SK-N-SH treated with all-trans-retinoic acid at 6 μM for 48 hours (cell line): Measurements from ENCODE around the gene WRAP73.

Source experiments
- ATAC-seq: fragments of 200-7000 bp; cut with Tn5 transposase; 3 replicates; pipeline ENCODE4 v1.9.1; 2020; ENCODE audit warnings: mild to moderate bottlenecking, moderate library complexity
- ARNTL ChIP-seq: fragments of 450-650 bp; formaldehyde crosslinking; IDR thresholded peaks from 2 replicates; pipeline ENCODE4 v1.5.0; 2020; ENCODE audit warnings: low read depth, mild to moderate bottlenecking, moderate library complexity, borderline replicate concordance
- BACH2 ChIP-seq: fragments of 250-450 bp; sonication (Bioruptor Pico); IDR thresholded peaks from 2 replicates; pipeline ENCODE4 v1.9.0; 2021; ENCODE audit warnings: mild to moderate bottlenecking, borderline replicate concordance
- CSDC2 ChIP-seq: fragments of 250-450 bp; sonication (Bioruptor Pico); IDR thresholded peaks from 2 replicates; pipeline ENCODE4 v1.5.0; 2020; ENCODE audit warnings: mild to moderate bottlenecking, moderate library complexity
- CSRNP3 ChIP-seq: fragments of 250-450 bp; sonication (Bioruptor Pico); IDR thresholded peaks from 2 replicates; pipeline ENCODE4 v1.5.1; 2021; ENCODE audit warnings: mild to moderate bottlenecking, moderate library complexity
- ESRRG ChIP-seq: fragments of 250-450 bp; sonication (Bioruptor Pico); IDR thresholded peaks from 2 replicates; pipeline ENCODE4 v1.6.1; 2021; ENCODE audit warnings: mild to moderate bottlenecking
- GLIS3 ChIP-seq: fragments of 250-450 bp; sonication (Bioruptor Pico); IDR thresholded peaks from 2 replicates; pipeline ENCODE4 v1.5.0; 2020; ENCODE audit warnings: mild to moderate bottlenecking, moderate library complexity
- ISL1 ChIP-seq: fragments of 250-450 bp; sonication (Bioruptor Pico); IDR thresholded peaks from 2 replicates; pipeline ENCODE4 v2.1.2; 2022; ENCODE audit warnings: mild to moderate bottlenecking, moderate library complexity
- PPARA ChIP-seq: fragments of 250-450 bp; sonication (Bioruptor Pico); IDR thresholded peaks from 2 replicates; pipeline ENCODE4 v1.5.0; 2020; ENCODE audit warnings: mild to moderate bottlenecking, borderline replicate concordance
- RARB ChIP-seq: fragments of 250-450 bp; sonication (Bioruptor Pico); IDR thresholded peaks from 2 replicates; pipeline ENCODE4 v1.8.0; 2021; ENCODE audit warnings: mild to moderate bottlenecking, moderate library complexity
- SNAI2 ChIP-seq: fragments of 250-450 bp; sonication (Bioruptor Pico); IDR thresholded peaks from 2 replicates; pipeline ENCODE4 v1.5.0; 2020; ENCODE audit warnings: mild to moderate bottlenecking, moderate library complexity
- TOX ChIP-seq: fragments of 250-450 bp; sonication (Bioruptor Pico); IDR thresholded peaks from 2 replicates; pipeline ENCODE4 v1.8.0; 2021; ENCODE audit warnings: mild to moderate bottlenecking, moderate library complexity, borderline replicate concordance
- ZC3H10 ChIP-seq: fragments of 250-450 bp; sonication (Bioruptor Pico); IDR thresholded peaks from 2 replicates; pipeline ENCODE4 v1.5.1; 2021; ENCODE audit warnings: mild to moderate bottlenecking, moderate library complexity
- ZFP30 ChIP-seq: fragments of 450-650 bp; formaldehyde crosslinking; IDR thresholded peaks from 2 replicates; pipeline ENCODE4 v1.5.0; 2022; ENCODE audit warnings: mild to moderate bottlenecking, moderate library complexity
- ZNF565 ChIP-seq: fragments of 450-650 bp; formaldehyde crosslinking; conservative IDR thresholded peaks from 2 replicates; pipeline ENCODE4 v1.5.0; 2020; ENCODE audit warnings: low read depth, mild to moderate bottlenecking, moderate library complexity
- ZNF8 ChIP-seq: fragments of 450-650 bp; formaldehyde crosslinking; IDR thresholded peaks from 2 replicates; pipeline ENCODE4 v1.5.0; 2020; ENCODE audit warnings: mild to moderate bottlenecking, moderate library complexity
- TF ChIP-seq, protein P1 (sequence below): fragments of 250-450 bp; sonication (Bioruptor Pico); IDR thresholded peaks from 2 replicates; pipeline ENCODE4 v1.5.1; 2020; ENCODE audit warnings: low read depth, mild to moderate bottlenecking, moderate library complexity
- TF ChIP-seq, protein P2 (sequence below): fragments of 250-450 bp; sonication (Bioruptor Pico); IDR thresholded peaks from 2 replicates; pipeline ENCODE4 v1.8.0; 2021; ENCODE audit warnings: low read depth, mild to moderate bottlenecking, moderate library complexity, borderline replicate concordance
- TF ChIP-seq, protein P3 (sequence below): fragments of 250-450 bp; sonication (Bioruptor Pico); IDR thresholded peaks from 2 replicates; pipeline ENCODE4 v1.8.0; 2020; ENCODE audit warnings: mild to moderate bottlenecking, moderate library complexity, borderline replicate concordance
- TF ChIP-seq, protein P4 (sequence below): fragments of 250-450 bp; sonication (Bioruptor Pico); IDR thresholded peaks from 2 replicates; pipeline ENCODE4 v1.5.0; 2020; ENCODE audit warnings: mild to moderate bottlenecking, moderate library complexity

WRAP73 gene

DNA sequence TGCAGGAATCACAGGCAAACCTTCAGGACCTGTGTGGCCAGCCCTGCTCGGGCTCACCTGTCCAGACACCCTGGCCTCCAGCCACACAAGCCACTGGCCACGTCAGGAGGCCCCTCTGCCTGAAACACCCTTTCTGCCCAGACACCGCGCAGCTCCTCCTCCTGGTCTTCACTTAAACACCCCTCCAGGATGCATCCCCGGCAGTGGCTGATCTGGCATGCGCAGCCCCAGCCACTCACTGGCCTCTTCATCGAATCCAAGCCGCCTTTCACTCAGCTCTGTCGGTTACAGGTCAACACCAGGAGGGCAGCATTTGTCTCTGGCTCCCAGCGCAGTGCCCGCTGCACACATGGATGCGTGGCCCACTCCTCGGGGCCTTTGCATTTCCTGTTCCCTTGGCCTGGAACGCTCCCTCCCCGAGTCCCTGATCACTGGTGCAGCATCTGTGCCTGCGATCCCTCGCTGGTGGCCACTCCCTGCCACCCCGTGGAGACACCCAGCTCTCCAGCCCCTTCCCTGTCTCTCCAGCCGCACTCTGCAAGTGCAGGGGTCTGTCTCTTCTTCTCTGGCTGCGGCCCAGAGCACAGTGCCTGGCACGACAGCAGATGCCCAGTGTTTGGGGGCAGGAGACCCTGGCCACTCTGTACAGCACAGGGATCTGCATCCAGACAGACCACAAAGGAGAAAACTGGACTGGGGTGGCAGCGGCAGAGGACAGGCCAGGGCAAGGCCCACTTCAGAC is 15.7 kb downstream of the WRAP73 start:
- TF ChIP-seq ZNF565 (CRISPR knock-in tag) (no peak), ZFP30 (CRISPR knock-in tag) (no peak), ESRRG (CRISPR knock-in tag) (no peak), ZNF8 (no peak), CSDC2 (no peak), TOX (no peak), RARB (CRISPR knock-in tag) (no peak), BACH2 (no peak), CSRNP3 (CRISPR knock-in tag) (no peak), ISL1 (CRISPR knock-in tag) (no peak), PPARA (no peak), ARNTL (CRISPR knock-in tag) (no peak), GLIS3 (no peak), SNAI2 (CRISPR knock-in tag) (no peak), ZC3H10 (CRISPR knock-in tag) (no peak)
- TF ChIP-seq, protein P1, sequence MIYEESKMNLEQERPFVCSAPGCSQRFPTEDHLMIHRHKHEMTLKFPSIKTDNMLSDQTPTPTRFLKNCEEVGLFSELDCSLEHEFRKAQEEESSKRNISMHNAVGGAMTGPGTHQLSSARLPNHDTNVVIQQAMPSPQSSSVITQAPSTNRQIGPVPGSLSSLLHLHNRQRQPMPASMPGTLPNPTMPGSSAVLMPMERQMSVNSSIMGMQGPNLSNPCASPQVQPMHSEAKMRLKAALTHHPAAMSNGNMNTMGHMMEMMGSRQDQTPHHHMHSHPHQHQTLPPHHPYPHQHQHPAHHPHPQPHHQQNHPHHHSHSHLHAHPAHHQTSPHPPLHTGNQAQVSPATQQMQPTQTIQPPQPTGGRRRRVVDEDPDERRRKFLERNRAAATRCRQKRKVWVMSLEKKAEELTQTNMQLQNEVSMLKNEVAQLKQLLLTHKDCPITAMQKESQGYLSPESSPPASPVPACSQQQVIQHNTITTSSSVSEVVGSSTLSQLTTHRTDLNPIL (CRISPR knock-in tag), result no peak
- TF ChIP-seq, protein P2, sequence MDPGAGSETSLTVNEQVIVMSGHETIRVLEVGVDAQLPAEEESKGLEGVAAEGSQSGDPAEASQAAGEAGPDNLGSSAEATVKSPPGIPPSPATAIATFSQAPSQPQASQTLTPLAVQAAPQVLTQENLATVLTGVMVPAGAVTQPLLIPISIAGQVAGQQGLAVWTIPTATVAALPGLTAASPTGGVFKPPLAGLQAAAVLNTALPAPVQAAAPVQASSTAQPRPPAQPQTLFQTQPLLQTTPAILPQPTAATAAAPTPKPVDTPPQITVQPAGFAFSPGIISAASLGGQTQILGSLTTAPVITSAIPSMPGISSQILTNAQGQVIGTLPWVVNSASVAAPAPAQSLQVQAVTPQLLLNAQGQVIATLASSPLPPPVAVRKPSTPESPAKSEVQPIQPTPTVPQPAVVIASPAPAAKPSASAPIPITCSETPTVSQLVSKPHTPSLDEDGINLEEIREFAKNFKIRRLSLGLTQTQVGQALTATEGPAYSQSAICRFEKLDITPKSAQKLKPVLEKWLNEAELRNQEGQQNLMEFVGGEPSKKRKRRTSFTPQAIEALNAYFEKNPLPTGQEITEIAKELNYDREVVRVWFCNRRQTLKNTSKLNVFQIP, result no peak
- TF ChIP-seq, protein P3, sequence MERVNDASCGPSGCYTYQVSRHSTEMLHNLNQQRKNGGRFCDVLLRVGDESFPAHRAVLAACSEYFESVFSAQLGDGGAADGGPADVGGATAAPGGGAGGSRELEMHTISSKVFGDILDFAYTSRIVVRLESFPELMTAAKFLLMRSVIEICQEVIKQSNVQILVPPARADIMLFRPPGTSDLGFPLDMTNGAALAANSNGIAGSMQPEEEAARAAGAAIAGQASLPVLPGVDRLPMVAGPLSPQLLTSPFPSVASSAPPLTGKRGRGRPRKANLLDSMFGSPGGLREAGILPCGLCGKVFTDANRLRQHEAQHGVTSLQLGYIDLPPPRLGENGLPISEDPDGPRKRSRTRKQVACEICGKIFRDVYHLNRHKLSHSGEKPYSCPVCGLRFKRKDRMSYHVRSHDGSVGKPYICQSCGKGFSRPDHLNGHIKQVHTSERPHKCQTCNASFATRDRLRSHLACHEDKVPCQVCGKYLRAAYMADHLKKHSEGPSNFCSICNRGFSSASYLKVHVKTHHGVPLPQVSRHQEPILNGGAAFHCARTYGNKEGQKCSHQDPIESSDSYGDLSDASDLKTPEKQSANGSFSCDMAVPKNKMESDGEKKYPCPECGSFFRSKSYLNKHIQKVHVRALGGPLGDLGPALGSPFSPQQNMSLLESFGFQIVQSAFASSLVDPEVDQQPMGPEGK (CRISPR knock-in tag), result no peak
- TF ChIP-seq, protein P4, sequence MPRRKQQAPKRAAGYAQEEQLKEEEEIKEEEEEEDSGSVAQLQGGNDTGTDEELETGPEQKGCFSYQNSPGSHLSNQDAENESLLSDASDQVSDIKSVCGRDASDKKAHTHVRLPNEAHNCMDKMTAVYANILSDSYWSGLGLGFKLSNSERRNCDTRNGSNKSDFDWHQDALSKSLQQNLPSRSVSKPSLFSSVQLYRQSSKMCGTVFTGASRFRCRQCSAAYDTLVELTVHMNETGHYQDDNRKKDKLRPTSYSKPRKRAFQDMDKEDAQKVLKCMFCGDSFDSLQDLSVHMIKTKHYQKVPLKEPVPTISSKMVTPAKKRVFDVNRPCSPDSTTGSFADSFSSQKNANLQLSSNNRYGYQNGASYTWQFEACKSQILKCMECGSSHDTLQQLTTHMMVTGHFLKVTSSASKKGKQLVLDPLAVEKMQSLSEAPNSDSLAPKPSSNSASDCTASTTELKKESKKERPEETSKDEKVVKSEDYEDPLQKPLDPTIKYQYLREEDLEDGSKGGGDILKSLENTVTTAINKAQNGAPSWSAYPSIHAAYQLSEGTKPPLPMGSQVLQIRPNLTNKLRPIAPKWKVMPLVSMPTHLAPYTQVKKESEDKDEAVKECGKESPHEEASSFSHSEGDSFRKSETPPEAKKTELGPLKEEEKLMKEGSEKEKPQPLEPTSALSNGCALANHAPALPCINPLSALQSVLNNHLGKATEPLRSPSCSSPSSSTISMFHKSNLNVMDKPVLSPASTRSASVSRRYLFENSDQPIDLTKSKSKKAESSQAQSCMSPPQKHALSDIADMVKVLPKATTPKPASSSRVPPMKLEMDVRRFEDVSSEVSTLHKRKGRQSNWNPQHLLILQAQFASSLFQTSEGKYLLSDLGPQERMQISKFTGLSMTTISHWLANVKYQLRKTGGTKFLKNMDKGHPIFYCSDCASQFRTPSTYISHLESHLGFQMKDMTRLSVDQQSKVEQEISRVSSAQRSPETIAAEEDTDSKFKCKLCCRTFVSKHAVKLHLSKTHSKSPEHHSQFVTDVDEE (CRISPR knock-in tag), result no peak
- ATAC-seq, result no peak

DNA sequence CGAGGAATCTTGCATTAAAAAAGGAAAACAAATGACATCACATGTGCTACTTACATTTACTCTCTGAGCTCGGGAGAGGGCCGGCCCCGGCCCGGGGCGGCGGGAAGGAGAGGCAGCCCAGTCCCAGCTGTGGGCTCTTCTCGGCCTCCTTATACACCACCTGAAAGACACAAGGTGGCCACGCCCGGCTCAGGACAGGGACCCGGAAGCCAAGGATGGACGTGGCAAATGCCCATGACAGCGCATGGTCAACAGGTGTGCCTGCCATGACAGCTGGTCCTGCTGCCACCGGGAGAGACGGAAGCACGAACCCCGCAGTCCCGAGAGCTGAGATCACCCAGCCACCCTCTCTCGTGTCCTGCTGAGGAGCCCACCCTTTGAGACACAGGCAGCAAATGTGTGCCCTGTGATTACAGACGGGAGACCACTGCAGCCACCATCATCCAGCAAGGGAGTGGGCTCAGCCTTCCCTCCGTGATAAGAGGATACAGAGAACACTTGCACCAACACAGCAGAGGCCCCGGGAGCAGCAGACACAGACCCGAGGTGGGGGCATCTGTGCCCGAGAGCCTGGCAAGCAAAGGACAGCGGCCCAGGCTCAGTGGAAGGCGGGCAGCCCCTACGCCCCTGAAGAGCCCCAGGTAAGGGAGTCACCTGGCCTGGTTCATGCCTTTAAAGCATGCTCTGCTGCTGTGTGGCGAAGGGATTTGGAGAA is 16.4 kb downstream of the WRAP73 start:
- TF ChIP-seq ZC3H10 (CRISPR knock-in tag) (no peak), TOX (no peak), SNAI2 (CRISPR knock-in tag) (no peak), ZNF565 (CRISPR knock-in tag) (no peak), CSRNP3 (CRISPR knock-in tag) (no peak), ESRRG (CRISPR knock-in tag) (no peak), GLIS3 (no peak), CSDC2 (no peak)
- TF ChIP-seq, protein P3 (CRISPR knock-in tag), result no peak
- TF ChIP-seq, protein P4 (CRISPR knock-in tag), result no peak
- no peak for ATAC-seq
